Brain microvascular endothelial cell (primary cell): ENCODE data around the gene REM1.
"Not testable (repeated sequence)": the region's sequence is repeated elsewhere in the genome, so short reads cannot be mapped to it uniquely, and the experiment has no call there.

Source experiments
- DNase-seq: peaks from one replicate; pipeline ENCODE4 v3.0.0-alpha.2; 2020
- H3K27ac ChIP-seq: fragments of 250-450 bp; sonication (Bioruptor Pico); 2 replicates; pipeline ENCODE4 v1.5.1; 2020; ENCODE audit warnings: mild to moderate bottlenecking, moderate library complexity
- H3K27me3 ChIP-seq: fragments of 250-450 bp; sonication (Bioruptor Pico); replicated peaks from 2 replicates; pipeline ENCODE4 v1.5.1; 2020; ENCODE audit warnings: mild to moderate bottlenecking
- H3K36me3 ChIP-seq: fragments of 250-450 bp; sonication (Bioruptor Pico); replicated peaks from 2 replicates; pipeline ENCODE4 v1.5.1; 2020; ENCODE audit warnings: mild to moderate bottlenecking
- H3K4me3 ChIP-seq: 2 replicates; pipeline ENCODE4 v1.5.1; 2011; ENCODE audit warnings: low read depth, mild to moderate bottlenecking, control low read depth, low read length, moderate library complexity
- CTCF ChIP-seq: IDR thresholded peaks from 2 replicates; pipeline ENCODE4 v1.5.1; 2011; ENCODE audit warnings: low read depth, mild to moderate bottlenecking, moderate library complexity, low read length, control low read depth, inconsistent platforms; ENCODE audit errors: missing control alignments
- in situ Hi-C: cut with HindIII; loops from 2 replicates; pipeline ENCODE4 v1.10.0; 2017; ENCODE audit warnings: low sequenced_read_pairs, low pct_ligation_motif_present

REM1 gene

DNA sequence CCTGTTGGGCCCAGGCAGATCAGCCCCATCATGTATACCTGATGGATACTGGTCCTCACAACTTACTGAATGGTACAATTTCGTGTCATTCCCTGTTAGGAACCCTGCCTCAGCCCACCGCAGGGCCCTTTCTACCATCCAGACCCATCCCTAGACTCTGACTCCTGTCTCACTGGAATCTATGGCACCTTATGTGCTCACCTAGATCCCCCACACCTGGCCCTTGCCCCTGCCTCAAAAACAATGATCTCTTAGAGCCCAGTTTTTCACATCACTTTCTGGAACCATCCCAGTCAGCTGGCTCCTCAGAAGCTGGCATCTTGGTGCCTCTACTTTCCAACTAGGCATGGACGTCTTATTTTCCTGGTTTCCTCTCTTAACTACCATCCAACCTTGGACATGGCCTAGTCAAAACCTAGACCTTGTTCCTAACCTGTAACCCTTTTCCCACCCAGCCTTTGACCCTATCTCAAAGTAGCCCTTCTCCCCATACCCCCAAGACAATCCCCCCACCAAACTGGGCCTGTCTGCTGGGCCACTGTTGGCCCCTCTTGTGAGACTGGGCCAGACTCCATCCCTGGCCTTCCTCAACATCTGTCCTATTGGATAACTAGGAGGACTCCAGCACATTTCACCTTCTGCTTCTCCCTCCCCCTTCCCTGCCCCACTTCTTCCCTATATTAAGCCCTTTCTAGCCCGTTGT lies 40.1 kb downstream of the REM1 start:
- no peaks in the 10 kb centered on the region for H3K27me3 ChIP-seq
- peaks cover 5% of the 10 kb centered on the region for H3K36me3 ChIP-seq
- H3K4me3 ChIP-seq, result peak overlapping the region; percentile 100
- no peak for DNase-seq
- peak overlapping the region; percentile 66 for H3K27ac ChIP-seq
- in situ Hi-C loops, result no loop called here
- TF ChIP-seq CTCF, result no peak

DNA sequence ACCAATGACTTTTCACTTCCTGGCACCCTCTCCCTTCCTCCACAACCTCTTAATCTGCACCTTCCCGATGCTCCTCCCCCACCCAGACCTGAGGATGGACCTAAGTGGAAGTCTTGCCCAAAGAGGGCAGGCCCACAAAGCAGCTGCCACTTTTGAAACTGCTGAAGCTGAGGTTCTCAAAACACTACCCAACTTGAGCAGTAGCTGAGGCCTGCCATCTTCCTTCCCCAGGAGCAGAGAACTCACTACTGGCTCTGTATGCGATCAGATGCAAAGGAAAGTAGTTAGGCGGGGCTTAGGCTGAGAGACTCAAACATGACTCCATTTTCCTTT lies 40.7 kb downstream of the REM1 start:
- H3K27ac ChIP-seq, result no peak overlapping the region
- no peak for DNase-seq

GRCh38 chr20:31516166-31516565 lies 41.1 kb downstream of the REM1 start:
- no peak overlapping the region for H3K27ac ChIP-seq
- DNase-seq, result no peak
- in situ Hi-C loops, result no loop called here
- peaks cover 11% of the 10 kb centered on the region for H3K36me3 ChIP-seq
- TF ChIP-seq CTCF, result no peak
- H3K27me3 ChIP-seq, result no peaks in the 10 kb centered on the region
- H3K4me3 ChIP-seq, result peak overlapping the region; percentile 100

More for the DNA sequence above, 40.7 kb downstream of the REM1 start:
- Histone ChIP-seq H3K27me3 (no peaks in the 10 kb centered on the region), H3K36me3 (peaks cover 7% of the 10 kb centered on the region), H3K4me3 (peak overlapping the region; percentile 100)
- in situ Hi-C loops, result no loop called here
- TF ChIP-seq CTCF, result no peak

GRCh38 chr20:31516651-31517050 lies 41.6 kb downstream of the REM1 start:
- Histone ChIP-seq H3K27ac (no peak overlapping the region), H3K36me3 (peaks cover 13% of the 10 kb centered on the region), H3K4me3 (no peak overlapping the region), H3K27me3 (no peaks in the 10 kb centered on the region)
- no peak for TF ChIP-seq CTCF
- in situ Hi-C loops, result no loop called here
- no peak for DNase-seq

DNA sequence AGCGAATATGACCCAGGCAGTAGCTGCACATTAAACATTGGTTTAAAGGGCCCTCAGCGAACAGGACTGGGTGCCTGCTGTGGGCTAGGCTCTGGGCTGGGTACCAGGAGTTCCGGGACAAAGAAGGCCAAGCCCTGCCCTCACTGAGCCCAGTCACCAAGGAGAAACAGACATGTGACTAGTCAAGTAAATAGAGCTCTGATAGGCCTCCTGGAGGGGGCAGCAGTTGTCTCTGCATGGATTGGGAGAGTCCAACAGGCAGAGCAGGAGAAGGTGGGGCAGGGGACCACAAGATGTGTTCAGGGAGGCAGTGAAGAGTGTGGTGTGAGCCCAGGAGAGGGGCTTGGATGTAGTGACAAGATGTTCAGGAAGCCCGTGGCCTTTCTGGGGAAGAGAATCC lies 42.3 kb downstream of the REM1 start:
- Histone ChIP-seq H3K27me3 (no peaks in the 10 kb centered on the region), H3K27ac (no peak overlapping the region), H3K36me3 (peaks cover 18% of the 10 kb centered on the region), H3K4me3 (no peak overlapping the region)
- DNase-seq, result peak; percentile 45
- TF ChIP-seq CTCF, result peak; percentile 59
- in situ Hi-C loops, result no loop called here

DNA sequence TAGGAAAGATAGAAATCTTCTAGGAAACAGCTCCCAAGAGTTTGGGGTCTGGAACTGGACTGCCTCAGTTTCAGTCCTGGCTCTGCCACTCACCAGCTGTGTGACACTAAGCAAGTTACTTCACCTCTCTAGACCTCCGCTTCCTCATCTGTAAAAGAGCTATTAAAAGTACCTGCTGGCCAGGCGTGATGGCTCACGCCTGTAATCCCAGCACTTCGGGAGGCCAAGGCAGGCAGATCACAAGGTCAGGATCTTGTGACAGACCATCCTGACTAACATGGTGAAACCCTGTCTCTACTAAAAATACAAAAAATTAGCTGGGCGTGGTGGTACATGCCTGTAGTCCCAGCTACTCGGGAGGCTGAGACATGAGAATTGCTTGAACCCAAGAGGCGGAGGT lies 46.2 kb downstream of the REM1 start:
- peaks cover 22% of the 10 kb centered on the region for H3K36me3 ChIP-seq
- DNase-seq, H3K4me3 ChIP-seq, in situ Hi-C loops, H3K27ac ChIP-seq, H3K27me3 ChIP-seq: not testable (repeated sequence)
